ENCODE results near the gene CTU2. TPM values are rescaled to one million over a fixed set of nuclear protein-coding genes. Genes with fewer than 3 reads are reported as not detected.

The CTU2 gene
- total RNA-seq, 1 experiment from 2014 or later: 54.9 TPM

DNA sequence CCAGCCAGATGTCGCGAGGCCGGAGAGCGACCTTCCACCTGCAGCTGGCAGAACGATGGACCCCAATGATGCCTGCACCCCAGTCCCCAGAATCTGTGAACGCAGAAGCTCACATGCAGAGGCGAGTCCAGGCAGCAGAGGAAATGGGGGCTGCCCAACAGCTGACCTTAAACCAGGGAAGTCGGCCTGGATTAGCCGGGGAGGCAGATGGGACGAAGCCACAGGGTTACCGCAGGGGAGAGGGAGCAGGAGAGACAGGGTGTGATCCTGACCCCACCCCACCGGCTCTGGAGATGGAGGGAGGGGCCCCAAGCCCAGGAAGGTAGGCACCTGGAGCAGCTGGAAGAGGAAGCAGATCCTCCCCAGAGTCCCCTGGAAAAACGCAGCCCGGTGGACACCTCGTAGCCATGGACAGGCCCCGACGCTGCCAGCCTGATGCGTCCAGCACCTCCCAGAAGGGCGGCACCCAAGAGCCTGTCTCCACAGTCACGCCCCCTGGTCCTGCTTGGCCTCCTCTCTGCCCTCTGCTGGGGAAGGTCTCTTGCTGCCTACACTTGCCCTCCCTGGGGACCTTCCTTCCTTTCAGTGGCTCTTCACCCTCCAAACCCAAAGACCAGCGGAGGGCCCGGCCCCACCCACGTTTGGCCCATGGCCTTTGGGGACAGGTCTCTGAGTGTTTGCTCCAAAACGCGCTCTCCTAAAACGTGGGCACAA, 41.4 kb downstream of the CTU2 start:
- intact Hi-C loops (cut with micrococcal nuclease; ENCODE audit: unreplicated experiment): no loop called here
- BruUV-seq (replicated peaks): no TSS peak
- Histone ChIP-seq H3K9me3 (no peaks in the 10 kb centered on the region), H3K27me3 (replicated peaks; ENCODE audit: control insufficient read depth, insufficient read depth, low read length) (no peaks in the 10 kb centered on the region), H3K4me1 (peaks cover 4% of the 10 kb centered on the region; the same call in 1 of the 2 replicates), H3K36me3 (ENCODE audit: control insufficient read depth, insufficient read depth, low read length) (no peaks in the 10 kb centered on the region; the same call in 1 of the 2 replicates), H3K4me3 (ENCODE audit: low read depth, low read length) (no peak overlapping the region)
- peak; percentile 80 to 85 for DNase-seq
- TF ChIP-seq CTCF (IDR thresholded peaks at IDR 0.05; ENCODE audit: insufficient read depth in 1 of 2, low read depth in 1 of 2, low read length in 1 of 2, severe bottlenecking in 1 of 2, unreplicated experiment in 1 of 2): peak; percentile 73 to 77
- Mint-ChIP-seq H3K27ac (ENCODE audit: unreplicated experiment) (no peak overlapping the region), H3K4me1 (ENCODE audit: low read depth, unreplicated experiment) (no peaks in the 10 kb centered on the region), H3K4me3 (ENCODE audit: unreplicated experiment) (no peak overlapping the region), H3K36me3 (ENCODE audit: insufficient read depth, unreplicated experiment) (peaks cover 42% of the 10 kb centered on the region), H3K27me3 (ENCODE audit: insufficient read depth, unreplicated experiment) (no peaks in the 10 kb centered on the region), H3K9me3 (ENCODE audit: unreplicated experiment) (no peaks in the 10 kb centered on the region)
- POLR2A ChIA-PET: no interaction called here
- CTCF ChIA-PET: interaction anchor here (1.3 kb wide), 2 partner anchors 11 to 37 kb away, joined by 3 to 9 read pairs; partner anchors contain the start of gene PIEZO1

GRCh38 chr16:88748364-88748763, 42.1 kb downstream of the CTU2 start:
- no peak for TF ChIP-seq CTCF (IDR thresholded peaks at IDR 0.05; ENCODE audit: insufficient read depth in 1 of 2, low read depth in 1 of 2, low read length in 1 of 2, severe bottlenecking in 1 of 2, unreplicated experiment in 1 of 2)
- no peak for DNase-seq
- TSS peak; percentile 24 for BruUV-seq (replicated peaks)
- H3K27me3 ChIP-seq (replicated peaks; ENCODE audit: control insufficient read depth, insufficient read depth, low read length): no peaks in the 10 kb centered on the region
- no peaks in the 10 kb centered on the region for H3K9me3 ChIP-seq
- Mint-ChIP-seq H3K4me3 (ENCODE audit: unreplicated experiment) (no peak overlapping the region), H3K27ac (ENCODE audit: unreplicated experiment) (no peak overlapping the region), H3K4me1 (ENCODE audit: low read depth, unreplicated experiment) (no peaks in the 10 kb centered on the region), H3K36me3 (ENCODE audit: insufficient read depth, unreplicated experiment) (peaks cover 40% of the 10 kb centered on the region), H3K27me3 (ENCODE audit: insufficient read depth, unreplicated experiment) (no peaks in the 10 kb centered on the region), H3K9me3 (ENCODE audit: unreplicated experiment) (no peaks in the 10 kb centered on the region)
- intact Hi-C loops (cut with micrococcal nuclease; ENCODE audit: unreplicated experiment): no loop called here
- peaks cover 4% of the 10 kb centered on the region; the same call in 1 of the 2 replicates for H3K4me1 ChIP-seq
- H3K4me3 ChIP-seq (ENCODE audit: low read depth, low read length): no peak overlapping the region
- ChIA-PET POLR2A (no interaction called here), CTCF (interaction anchor here (1.3 kb wide), 1 partner anchor 37 kb away, joined by 3 read pairs; the partner anchor contains the start of gene PIEZO1)
- H3K36me3 ChIP-seq (ENCODE audit: control insufficient read depth, insufficient read depth, low read length): no peaks in the 10 kb centered on the region; the same call in 1 of the 2 replicates

DNA sequence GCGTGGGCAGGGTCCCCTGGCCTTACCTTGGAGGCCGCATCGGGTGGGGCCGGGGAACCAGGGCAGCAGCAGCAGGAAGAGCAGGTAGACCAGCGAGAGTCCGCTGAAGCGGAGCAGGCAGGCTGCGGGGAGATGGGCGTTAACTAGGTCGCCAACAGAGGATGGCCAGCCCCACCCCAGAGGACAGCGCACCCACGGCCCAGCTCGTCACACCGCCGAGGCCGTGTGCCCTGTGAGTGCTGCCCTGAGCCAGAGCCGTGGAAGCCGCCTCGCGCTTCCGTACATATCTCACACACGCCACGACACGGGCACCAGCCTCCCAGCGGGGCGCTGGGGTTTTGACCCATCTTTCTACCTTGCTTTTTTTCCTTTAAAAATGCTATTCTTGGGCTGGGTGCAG, 43.1 kb downstream of the CTU2 start:
- intact Hi-C loops (cut with micrococcal nuclease; ENCODE audit: unreplicated experiment): no loop called here
- ChIA-PET POLR2A (no interaction called here), CTCF (interaction anchor here (0.7 kb wide), 1 partner anchor 170 kb away, joined by 3 read pairs; no protein-coding TSS in a partner anchor)
- Histone ChIP-seq H3K4me3 (ENCODE audit: low read depth, low read length) (no peak overlapping the region), H3K4me1 (peaks cover 4% of the 10 kb centered on the region; the same call in 1 of the 2 replicates), H3K27me3 (replicated peaks; ENCODE audit: control insufficient read depth, insufficient read depth, low read length) (no peaks in the 10 kb centered on the region), H3K9me3 (no peaks in the 10 kb centered on the region), H3K36me3 (ENCODE audit: control insufficient read depth, insufficient read depth, low read length) (no peaks in the 10 kb centered on the region; the same call in 1 of the 2 replicates)
- H3K4me1 Mint-ChIP-seq (ENCODE audit: low read depth, unreplicated experiment): no peaks in the 10 kb centered on the region
- no peaks in the 10 kb centered on the region for H3K9me3 Mint-ChIP-seq (ENCODE audit: unreplicated experiment)
- no peak for DNase-seq
- no peak for TF ChIP-seq CTCF (IDR thresholded peaks at IDR 0.05; ENCODE audit: insufficient read depth in 1 of 2, low read depth in 1 of 2, low read length in 1 of 2, severe bottlenecking in 1 of 2, unreplicated experiment in 1 of 2)
- H3K36me3 Mint-ChIP-seq (ENCODE audit: insufficient read depth, unreplicated experiment): peaks cover 33% of the 10 kb centered on the region
- BruUV-seq (replicated peaks): no TSS peak
- H3K27me3 Mint-ChIP-seq (ENCODE audit: insufficient read depth, unreplicated experiment): no peaks in the 10 kb centered on the region
- no peak overlapping the region for H3K27ac Mint-ChIP-seq (ENCODE audit: unreplicated experiment)
- H3K4me3 Mint-ChIP-seq (ENCODE audit: unreplicated experiment): no peak overlapping the region
